H1 (cell line): Measurements from ENCODE around the gene LSM2.

ENCODE experiments used
- CBX5 ChIP-seq: fragments of 300-800, 300-1000 bp; sonication (generic); IDR thresholded peaks from 2 replicates; pipeline ENCODE4 v1.7.1; 2016; ENCODE audit warnings: antibody characterized with exemption, low read length, low read depth
- E2F6 ChIP-seq: IDR thresholded peaks from 2 replicates; pipeline ENCODE4 v1.6.1; 2012; ENCODE audit warnings: inconsistent platforms
- MAFK ChIP-seq: IDR thresholded peaks from 2 replicates; pipeline ENCODE4 v1.6.1; 2012; ENCODE audit warnings: low read depth, mild to moderate bottlenecking, improper control_type of control experiment, low read length
- RAD21 ChIP-seq, 2 experiments: IDR thresholded peaks in 1 of 2; conservative IDR thresholded peaks in 1 of 2; 2 replicates each; pipeline ENCODE4 v1.6.1; 2011; ENCODE audit warnings: low read depth in 2 of 2, low read length in 2 of 2, improper control_type of control experiment in 1 of 2, inconsistent platforms in 1 of 2, mild to moderate bottlenecking in 1 of 2, moderate library complexity in 1 of 2
- TAF1 ChIP-seq: IDR thresholded peaks from 2 replicates; pipeline ENCODE4 v1.6.1; 2011; ENCODE audit warnings: mild to moderate bottlenecking, low read depth, low read length
- YY1 ChIP-seq: IDR thresholded peaks from 2 replicates; pipeline ENCODE4 v1.6.1; 2011; ENCODE audit warnings: low read depth, mild to moderate bottlenecking, low read length
- TF ChIP-seq, protein P1 (sequence below), 3 experiments: IDR thresholded peaks; 1 replicate in 2 of 3; 2 replicates in 1 of 3; pipeline versions ENCODE4 v1.5.1 to v1.6.1; 2011; ENCODE audit warnings: low read length in 3 of 3, mild to moderate bottlenecking in 3 of 3, inconsistent platforms in 2 of 3, low read depth in 1 of 3, moderate library complexity in 1 of 3; ENCODE audit not compliant: insufficient read depth in 1 of 3; ENCODE audit errors: control extremely low read depth in 1 of 3

GRCh38 chr6:31780507-31781243 is 26.1 kb downstream of the LSM2 start:
- TF ChIP-seq CBX5 (no peak), RAD21 (IDR thresholded peaks at IDR 0.05 in 1 of 2, conservative IDR thresholded peaks at IDR 0.05 in 1 of 2; ENCODE audit: low read depth in 2 of 2, low read length in 2 of 2) (no peak), MAFK (no peak), YY1 (no peak), TAF1 (no peak), E2F6 (no peak)
- TF ChIP-seq, protein P1, sequence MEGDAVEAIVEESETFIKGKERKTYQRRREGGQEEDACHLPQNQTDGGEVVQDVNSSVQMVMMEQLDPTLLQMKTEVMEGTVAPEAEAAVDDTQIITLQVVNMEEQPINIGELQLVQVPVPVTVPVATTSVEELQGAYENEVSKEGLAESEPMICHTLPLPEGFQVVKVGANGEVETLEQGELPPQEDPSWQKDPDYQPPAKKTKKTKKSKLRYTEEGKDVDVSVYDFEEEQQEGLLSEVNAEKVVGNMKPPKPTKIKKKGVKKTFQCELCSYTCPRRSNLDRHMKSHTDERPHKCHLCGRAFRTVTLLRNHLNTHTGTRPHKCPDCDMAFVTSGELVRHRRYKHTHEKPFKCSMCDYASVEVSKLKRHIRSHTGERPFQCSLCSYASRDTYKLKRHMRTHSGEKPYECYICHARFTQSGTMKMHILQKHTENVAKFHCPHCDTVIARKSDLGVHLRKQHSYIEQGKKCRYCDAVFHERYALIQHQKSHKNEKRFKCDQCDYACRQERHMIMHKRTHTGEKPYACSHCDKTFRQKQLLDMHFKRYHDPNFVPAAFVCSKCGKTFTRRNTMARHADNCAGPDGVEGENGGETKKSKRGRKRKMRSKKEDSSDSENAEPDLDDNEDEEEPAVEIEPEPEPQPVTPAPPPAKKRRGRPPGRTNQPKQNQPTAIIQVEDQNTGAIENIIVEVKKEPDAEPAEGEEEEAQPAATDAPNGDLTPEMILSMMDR (IDR thresholded peaks at IDR 0.05; ENCODE audit: control extremely low read depth in 1 of 3, insufficient read depth in 1 of 3, low read depth in 1 of 3, low read length in 3 of 3) = no peak
